ENCODE results near the gene ITPK1. TPM values are rescaled to one million over a fixed set of nuclear protein-coding genes. Genes with fewer than 3 reads are reported as not detected.

Gene ITPK1
- total RNA-seq, 1 donor: 25.0 TPM

- Histone ChIP-seq H3K27ac (ENCODE audit: low read depth, low read length) (no peak overlapping the region), H3K4me2 (ENCODE audit: insufficient read depth, low read length) (no peak overlapping the region), H3K4me3 (ENCODE audit: insufficient read depth, low read length) (no peak overlapping the region), H4K20me1 (ENCODE audit: insufficient read depth, low read length) (peaks cover 35% of the 10 kb centered on the region), H3K79me2 (ENCODE audit: insufficient read depth, low read length) (no peaks in the 10 kb centered on the region), H2AFZ (ENCODE audit: low read length) (no peak overlapping the region), H3K4me1 (ENCODE audit: insufficient read depth, low read length) (no peaks in the 10 kb centered on the region), H3K36me3 (ENCODE audit: insufficient read depth, low read length) (no peaks in the 10 kb centered on the region), H3K9me3 (ENCODE audit: low read depth, low read length) (no peaks in the 10 kb centered on the region), H3K27me3 (ENCODE audit: insufficient read depth, low read length) (no peaks in the 10 kb centered on the region)
- peak; percentile 72 for DNase-seq (ENCODE audit: insufficient read length, low spot score, missing footprints)
- no peak for TF ChIP-seq CTCF (IDR thresholded peaks at IDR 0.05; ENCODE audit: extremely low read depth, low read depth, low read length)
Observed at GRCh38 chr14:93084866-93085857, 30.6 kb downstream of the ITPK1 start.

GRCh38 chr14:93084402-93084801 lies 31.3 kb downstream of the ITPK1 start:
- DNase-seq (ENCODE audit: insufficient read length, low spot score, missing footprints): no peak
- Histone ChIP-seq H3K27ac (ENCODE audit: low read depth, low read length) (no peak overlapping the region), H3K4me2 (ENCODE audit: insufficient read depth, low read length) (no peak overlapping the region), H3K4me1 (ENCODE audit: insufficient read depth, low read length) (peaks cover 3% of the 10 kb centered on the region), H2AFZ (ENCODE audit: low read length) (no peak overlapping the region), H3K9me3 (ENCODE audit: low read depth, low read length) (no peaks in the 10 kb centered on the region), H3K4me3 (ENCODE audit: insufficient read depth, low read length) (no peak overlapping the region), H4K20me1 (ENCODE audit: insufficient read depth, low read length) (peaks cover 36% of the 10 kb centered on the region), H3K27me3 (ENCODE audit: insufficient read depth, low read length) (no peaks in the 10 kb centered on the region), H3K36me3 (ENCODE audit: insufficient read depth, low read length) (no peaks in the 10 kb centered on the region), H3K79me2 (ENCODE audit: insufficient read depth, low read length) (no peaks in the 10 kb centered on the region)
- no peak for TF ChIP-seq CTCF (IDR thresholded peaks at IDR 0.05; ENCODE audit: extremely low read depth, low read depth, low read length)

- H3K36me3 ChIP-seq (ENCODE audit: insufficient read depth, low read length): no peaks in the 10 kb centered on the region
- DNase-seq (ENCODE audit: insufficient read length, low spot score, missing footprints): peak; percentile 31
- H3K27ac ChIP-seq (ENCODE audit: low read depth, low read length): no peak overlapping the region
- H3K4me1 ChIP-seq (ENCODE audit: insufficient read depth, low read length): peaks cover 8% of the 10 kb centered on the region
- H3K27me3 ChIP-seq (ENCODE audit: insufficient read depth, low read length): no peaks in the 10 kb centered on the region
- H3K4me3 ChIP-seq (ENCODE audit: insufficient read depth, low read length): no peak overlapping the region
- peaks cover 36% of the 10 kb centered on the region for H4K20me1 ChIP-seq (ENCODE audit: insufficient read depth, low read length)
- no peaks in the 10 kb centered on the region for H3K79me2 ChIP-seq (ENCODE audit: insufficient read depth, low read length)
- TF ChIP-seq CTCF (IDR thresholded peaks at IDR 0.05; ENCODE audit: extremely low read depth, low read depth, low read length): no peak
- no peaks in the 10 kb centered on the region for H3K9me3 ChIP-seq (ENCODE audit: low read depth, low read length)
- no peak overlapping the region for H3K4me2 ChIP-seq (ENCODE audit: insufficient read depth, low read length)
- H2AFZ ChIP-seq (ENCODE audit: low read length): no peak overlapping the region
Observed at GRCh38 chr14:93083917-93084316, 31.8 kb downstream of the ITPK1 start.

GRCh38 chr14:93082576-93083001 lies 33.1 kb downstream of the ITPK1 start:
- DNase-seq (ENCODE audit: insufficient read length, low spot score, missing footprints): peak; percentile 18
- H3K4me3 ChIP-seq (ENCODE audit: insufficient read depth, low read length): no peak overlapping the region
- TF ChIP-seq CTCF (IDR thresholded peaks at IDR 0.05; ENCODE audit: extremely low read depth, low read depth, low read length): no peak
- no peaks in the 10 kb centered on the region for H3K27me3 ChIP-seq (ENCODE audit: insufficient read depth, low read length)
- no peaks in the 10 kb centered on the region for H3K9me3 ChIP-seq (ENCODE audit: low read depth, low read length)
- H3K79me2 ChIP-seq (ENCODE audit: insufficient read depth, low read length): peaks cover 4% of the 10 kb centered on the region
- no peak overlapping the region for H3K27ac ChIP-seq (ENCODE audit: low read depth, low read length)
- peaks cover 16% of the 10 kb centered on the region for H3K4me1 ChIP-seq (ENCODE audit: insufficient read depth, low read length)
- H3K36me3 ChIP-seq (ENCODE audit: insufficient read depth, low read length): no peaks in the 10 kb centered on the region
- H4K20me1 ChIP-seq (ENCODE audit: insufficient read depth, low read length): peaks cover 36% of the 10 kb centered on the region
- H2AFZ ChIP-seq (ENCODE audit: low read length): no peak overlapping the region
- H3K4me2 ChIP-seq (ENCODE audit: insufficient read depth, low read length): no peak overlapping the region

Data from osteoblast (primary cell).